MV-4-11 (cell line): Measurements from ENCODE around the gene SORBS2.

Experiments
- DNase-seq: peaks from one replicate; lab custom pipeline; 2025; lab: John Stamatoyannopoulos, UW

SORBS2 gene

GRCh38 chr4:185805262-185805802 is 6.7 kb downstream of the SORBS2 start:
- DNase-seq: no peak

- DNase-seq: no peak
These were observed 9.0 kb downstream of the SORBS2 start for GRCh38 chr4:185803022-185803421.

GRCh38 chr4:185801471-185801870 is 10.5 kb downstream of the SORBS2 start:
- no peak for DNase-seq

- DNase-seq: no peak
These were observed 11.6 kb downstream of the SORBS2 start for GRCh38 chr4:185800266-185800945.

GRCh38 chr4:185799442-185799841 is 12.6 kb downstream of the SORBS2 start:
- DNase-seq: no peak

- no peak for DNase-seq
These were observed 14.2 kb downstream of the SORBS2 start for GRCh38 chr4:185797596-185798338.

- DNase-seq: no peak
These were observed 15.0 kb downstream of the SORBS2 start for GRCh38 chr4:185797018-185797417.

GRCh38 chr4:185796176-185796575 is 15.8 kb downstream of the SORBS2 start:
- no peak for DNase-seq

- DNase-seq: no peak
These were observed 17.4 kb downstream of the SORBS2 start for GRCh38 chr4:185794637-185795036.

GRCh38 chr4:185793716-185794115 is 18.3 kb downstream of the SORBS2 start:
- no peak for DNase-seq

GRCh38 chr4:185793116-185793485 is 18.9 kb downstream of the SORBS2 start:
- DNase-seq: no peak

GRCh38 chr4:185792384-185793115 is 19.4 kb downstream of the SORBS2 start:
- DNase-seq: no peak

GRCh38 chr4:185787926-185788679 is 23.9 kb downstream of the SORBS2 start:
- no peak for DNase-seq

- DNase-seq: no peak
These were observed 25.6 kb downstream of the SORBS2 start for GRCh38 chr4:185786422-185786821.

GRCh38 chr4:185783574-185783973 is 28.4 kb downstream of the SORBS2 start:
- no peak for DNase-seq

GRCh38 chr4:185782523-185782922 is 29.5 kb downstream of the SORBS2 start:
- no peak for DNase-seq

- no peak for DNase-seq
These were observed 30.3 kb downstream of the SORBS2 start for GRCh38 chr4:185781555-185782215.

- DNase-seq: no peak
These were observed 31.5 kb downstream of the SORBS2 start for GRCh38 chr4:185780472-185780871.

GRCh38 chr4:185779517-185779916 is 32.5 kb downstream of the SORBS2 start:
- DNase-seq: no peak

- no peak for DNase-seq
These were observed 33.7 kb downstream of the SORBS2 start for GRCh38 chr4:185778307-185778706.

- no peak for DNase-seq
These were observed 36.0 kb downstream of the SORBS2 start for GRCh38 chr4:185775792-185776555.
